DND-41 (cell line): Measurements from ENCODE around the gene CCDC137.

Source experiments
- CTCF ChIP-seq: IDR thresholded peaks from 2 replicates; pipeline ENCODE4 v1.5.1; 2012; ENCODE audit warnings: borderline replicate concordance, low read length, moderate library complexity, mild to moderate bottlenecking; ENCODE audit not compliant: poor library complexity, severe bottlenecking; ENCODE audit errors: extremely low read depth
- EZH2 ChIP-seq: IDR thresholded peaks from 3 replicates; pipeline ENCODE4 v1.6.1; 2012; ENCODE audit warnings: borderline replicate concordance, low read depth, mild to moderate bottlenecking, moderate library complexity, low read length, inconsistent platforms; ENCODE audit not compliant: severe bottlenecking

- TF ChIP-seq CTCF = no peak
- no peak for TF ChIP-seq EZH2
These were observed 20.1 kb downstream of the CCDC137 start for GRCh38 chr17:81686614-81687013.
